Gastrocnemius medialis (tissue), 4 donors: ENCODE measurements around the gene CDH7. TPM values are rescaled to one million over a fixed set of nuclear protein-coding genes. Genes with fewer than 3 reads are reported as not detected.

Experiments used
- ATAC-seq, 2 donors: fragments of 150-250 bp; one replicate each; pipeline ENCODE4 v1.9.1; 2016
- DNase-seq, 2 donors: peaks; one replicate each; pipeline ENCODE4 v3.0.0-alpha.2; 2019
- H3K27ac ChIP-seq, 4 donors: fragments of 200-600 bp; sonication (generic); 1 replicate in 1 of 4; 2 replicates in 3 of 4; pipeline ENCODE4 v1.5.1; 2016 to 2018; ENCODE audit warnings: mild to moderate bottlenecking in 2 of 4, moderate library complexity in 1 of 4
- H3K27me3 ChIP-seq, 3 donors: fragments of 200-600 bp; sonication (generic) in 2 of 3; 1 replicate in 1 of 3; 2 replicates in 2 of 3; pipeline versions ENCODE4 v1.5.1 to v1.6.0; 2016 to 2019; ENCODE audit warnings: mild to moderate bottlenecking in 1 of 3, moderate library complexity in 1 of 3
- H3K36me3 ChIP-seq, 2 donors: fragments of 200-600 bp; sonication (generic) in 1 of 2; one replicate each; pipeline ENCODE4 v1.5.1; 2017 to 2018
- H3K4me1 ChIP-seq, 2 donors: fragments of 200-600 bp; sonication (generic) in 1 of 2; one replicate each; pipeline ENCODE4 v1.5.1; 2016 to 2017; ENCODE audit warnings: mild to moderate bottlenecking in 2 of 2
- H3K4me3 ChIP-seq, 4 donors: fragments of 200-600 bp; sonication (generic) in 3 of 4; 1 replicate in 1 of 4; 2 replicates in 3 of 4; pipeline ENCODE4 v1.5.1; 2016 to 2019; ENCODE audit warnings: mild to moderate bottlenecking in 2 of 4
- H3K9me3 ChIP-seq, 3 donors: fragments of 200-600 bp; sonication (generic) in 2 of 3; 1 replicate in 1 of 3; 2 replicates in 2 of 3; pipeline ENCODE4 v1.5.1; 2016 to 2019
- CTCF ChIP-seq, 5 experiments: fragments of 450-650 bp in 3 of 5; fragments of 200-600 bp in 2 of 5; sonication (generic) in 2 of 5; IDR thresholded peaks in 4 of 5; conservative IDR thresholded peaks in 1 of 5; 1 replicate in 4 of 5; 2 replicates in 1 of 5; pipeline ENCODE4 v1.5.1; 2016 to 2019; ENCODE audit warnings: antibody characterized with exemption in 5 of 5, mild to moderate bottlenecking in 3 of 5, moderate library complexity in 3 of 5
- POLR2A ChIP-seq, 2 donors: fragments of 450-650 bp; IDR thresholded peaks; one replicate each; pipeline ENCODE4 v1.6.1; 2017; ENCODE audit warnings: antibody characterized with exemption in 2 of 2, mild to moderate bottlenecking in 2 of 2, moderate library complexity in 2 of 2
- in situ Hi-C, 4 donors: fragments of 200-750 bp; cut with MboI; loops; one replicate each; pipeline versions ENCODE4 v1.15.0 to v1.8.0; 2017; ENCODE audit warnings: low sequenced_read_pairs in 4 of 4
- intact Hi-C: fragments of 100-400 bp; cut with DNase I; formaldehyde crosslinking; loops from one replicate; pipeline ENCODE4 v1.15.1; 2023; ENCODE audit warnings: low total_unique reads
- total RNA-seq, 4 donors: library from RNA; depleted of rRNA; stranded (reverse); fragments of >200 nt; gene quantifications; one replicate each; pipeline versions ENCODE4 v1.1.0 to v1.2.3, GENCODE V29; 2016

CDH7 gene
- total RNA-seq, 4 donors from 2014 or later, result not detected

- ATAC-seq (no peak), DNase-seq (no peak)
- no peaks in the 10 kb centered on the region for H3K27me3 ChIP-seq
- H3K27ac ChIP-seq, result no peak overlapping the region
- in situ Hi-C loops, result no loop called here
- H3K36me3 ChIP-seq, result no peaks in the 10 kb centered on the region
- H3K4me3 ChIP-seq, result no peak overlapping the region
- intact Hi-C loops, result no loop called here
- TF ChIP-seq POLR2A (IDR thresholded peaks at IDR 0.05) (no peak), CTCF (IDR thresholded peaks at IDR 0.05 in 4 of 5, conservative IDR thresholded peaks at IDR 0.05 in 1 of 5) (no peak)
- H3K4me1 ChIP-seq, result no peaks in the 10 kb centered on the region
- no peaks in the 10 kb centered on the region for H3K9me3 ChIP-seq
These were observed 41.8 kb downstream of the CDH7 start for GRCh38 chr18:65792456-65793074.

- no peak for ATAC-seq
- Histone ChIP-seq H3K36me3 (no peaks in the 10 kb centered on the region), H3K4me1 (no peaks in the 10 kb centered on the region), H3K27me3 (no peaks in the 10 kb centered on the region), H3K4me3 (no peak overlapping the region), H3K9me3 (no peaks in the 10 kb centered on the region), H3K27ac (no peak overlapping the region)
- TF ChIP-seq POLR2A (IDR thresholded peaks at IDR 0.05) (no peak), CTCF (IDR thresholded peaks at IDR 0.05 in 4 of 5, conservative IDR thresholded peaks at IDR 0.05 in 1 of 5) (no peak)
- intact Hi-C loops, result no loop called here
- no peak for DNase-seq
- in situ Hi-C loops, result no loop called here
These were observed 57.9 kb downstream of the CDH7 start for GRCh38 chr18:65808759-65809158.

GRCh38 chr18:65811307-65811706 is 60.5 kb downstream of the CDH7 start:
- H3K4me3 ChIP-seq, result no peak overlapping the region
- DNase-seq (no peak), ATAC-seq (no peak)
- no peaks in the 10 kb centered on the region for H3K9me3 ChIP-seq
- no peak overlapping the region for H3K27ac ChIP-seq
- in situ Hi-C loops, result no loop called here
- no peaks in the 10 kb centered on the region for H3K36me3 ChIP-seq
- H3K4me1 ChIP-seq, result no peaks in the 10 kb centered on the region
- H3K27me3 ChIP-seq, result no peaks in the 10 kb centered on the region
- intact Hi-C loops, result no loop called here
- TF ChIP-seq POLR2A (IDR thresholded peaks at IDR 0.05) (no peak), CTCF (IDR thresholded peaks at IDR 0.05 in 4 of 5, conservative IDR thresholded peaks at IDR 0.05 in 1 of 5) (no peak)

- DNase-seq (no peak), ATAC-seq (no peak)
- H3K27ac ChIP-seq, result no peak overlapping the region
- intact Hi-C loops, result no loop called here
- in situ Hi-C loops, result no loop called here
- no peaks in the 10 kb centered on the region for H3K9me3 ChIP-seq
- TF ChIP-seq POLR2A (IDR thresholded peaks at IDR 0.05) (no peak), CTCF (IDR thresholded peaks at IDR 0.05 in 4 of 5, conservative IDR thresholded peaks at IDR 0.05 in 1 of 5) (no peak)
- H3K27me3 ChIP-seq, result no peaks in the 10 kb centered on the region
- no peaks in the 10 kb centered on the region for H3K36me3 ChIP-seq
- H3K4me1 ChIP-seq, result no peaks in the 10 kb centered on the region
- no peak overlapping the region for H3K4me3 ChIP-seq
These were observed 64.7 kb downstream of the CDH7 start for GRCh38 chr18:65815506-65815905.

- Histone ChIP-seq H3K4me3 (no peak overlapping the region), H3K27me3 (no peaks in the 10 kb centered on the region), H3K36me3 (no peaks in the 10 kb centered on the region), H3K27ac (no peak overlapping the region), H3K4me1 (no peaks in the 10 kb centered on the region), H3K9me3 (no peaks in the 10 kb centered on the region)
- DNase-seq (no peak), ATAC-seq (no peak)
- intact Hi-C loops, result no loop called here
- TF ChIP-seq CTCF (IDR thresholded peaks at IDR 0.05 in 4 of 5, conservative IDR thresholded peaks at IDR 0.05 in 1 of 5), result no peak
- TF ChIP-seq POLR2A (IDR thresholded peaks at IDR 0.05), result no peak
- in situ Hi-C loops, result no loop called here
These were observed 66.4 kb downstream of the CDH7 start for GRCh38 chr18:65817178-65817577.
